BLaER1 treated with 17β-estradiol and CSF1 and Interleukin-3, amounts not matched to agents 10 nM and 100 nM (cell line): Measurements from ENCODE around the gene ACVR1B.

Experiments
- H3K27ac ChIP-seq, 11 experiments: shearing (Covaris generic); formaldehyde crosslinking; 2 replicates each; pipeline ENCODE4 v1.8.1; 2022
- H3K27me3 ChIP-seq, 11 experiments: shearing (Covaris generic); formaldehyde crosslinking; 2 replicates each; pipeline ENCODE4 v1.8.1; 2022
- H3K36me3 ChIP-seq, 11 experiments: shearing (Covaris generic); formaldehyde crosslinking; 2 replicates each; pipeline ENCODE4 v1.8.1; 2022
- H3K4me1 ChIP-seq, 10 experiments: shearing (Covaris generic); formaldehyde crosslinking; 2 replicates each; pipeline ENCODE4 v1.8.1; 2022
- H3K4me2 ChIP-seq, 11 experiments: shearing (Covaris generic); formaldehyde crosslinking; 2 replicates each; pipeline ENCODE4 v1.8.1; 2022
- H3K4me3 ChIP-seq, 10 experiments: shearing (Covaris generic); formaldehyde crosslinking; 2 replicates each; pipeline ENCODE4 v1.8.1; 2022
- H3K9ac ChIP-seq, 11 experiments: shearing (Covaris generic); formaldehyde crosslinking; 2 replicates each; pipeline ENCODE4 v1.8.1; 2022
- H3K9me3 ChIP-seq, 11 experiments: shearing (Covaris generic); formaldehyde crosslinking; replicated peaks in 1 of 11; 2 replicates each; pipeline ENCODE4 v1.8.1; 2022
- H4K20me1 ChIP-seq, 11 experiments: shearing (Covaris generic); formaldehyde crosslinking; 2 replicates each; pipeline ENCODE4 v1.8.1; 2022
- Cebpa-rat ChIP-seq, 11 experiments: shearing (Covaris generic); IDR thresholded peaks; 2 replicates each; pipeline ENCODE4 v1.8.1; 2022

The ACVR1B gene

DNA sequence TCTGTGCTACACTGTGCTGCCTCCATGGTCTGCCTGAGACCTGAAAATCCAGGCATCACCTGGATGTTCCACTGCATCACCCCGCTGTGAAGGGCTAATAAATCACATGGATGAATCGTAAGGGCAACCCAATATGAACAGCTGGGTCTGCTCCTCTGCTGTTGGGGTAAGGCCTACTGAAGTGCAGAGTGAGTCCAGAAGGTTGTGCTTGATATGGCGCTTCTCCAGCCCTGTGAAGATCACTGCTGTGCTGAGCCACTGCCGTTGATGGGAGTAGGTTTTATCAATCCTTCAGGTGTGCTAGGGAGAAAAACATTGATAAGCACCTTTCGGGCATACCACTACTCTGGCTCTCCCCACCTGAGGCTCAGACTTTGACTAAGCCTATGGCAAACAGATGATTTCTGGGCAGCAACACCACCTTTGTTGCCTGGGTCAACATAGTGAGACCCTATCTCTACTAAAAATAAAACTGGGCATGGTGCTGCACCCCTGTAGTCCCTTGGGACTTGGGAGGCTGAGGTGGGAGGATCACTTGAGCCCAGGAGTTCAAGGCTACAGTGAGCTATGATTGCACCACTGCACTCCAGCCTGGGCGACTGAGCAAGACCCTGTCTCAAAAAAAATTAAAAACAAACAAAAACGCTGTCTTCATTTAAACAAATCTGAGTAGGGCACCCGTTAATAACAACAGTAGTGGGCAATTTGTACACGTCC is 42.5 kb upstream of the ACVR1B start:
- Histone ChIP-seq H3K27me3 (peaks cover 13 to 43% (median 31%) of the 10 kb centered on the region in 11 experiments), H3K9ac (no peak overlapping the region), H3K4me1 (peaks cover 31 to 80% (median 57%) of the 10 kb centered on the region in 10 experiments), H3K36me3 (no peaks in the 10 kb centered on the region), H3K4me3 (no peak overlapping the region), H3K27ac (no peak overlapping the region), H4K20me1 (no peaks in the 10 kb centered on the region), H3K9me3 (peaks cover 0 to 4% (median 0%) of the 10 kb centered on the region in 11 experiments; a peak in 2 of 22 replicates), H3K4me2 (no peak overlapping the region)
- TF ChIP-seq Cebpa-rat (IDR thresholded peaks at IDR 0.05), result no peak

GRCh38 chr12:51910168-51910567 is 41.3 kb upstream of the ACVR1B start:
- peaks cover 31 to 82% (median 53%) of the 10 kb centered on the region in 10 experiments for H3K4me1 ChIP-seq
- H3K27ac ChIP-seq, result peak overlapping the region in 9 of 11 experiments; percentile 3 to 75 (median 61); a peak in 12 of 22 replicates
- peaks cover 0 to 4% (median 0%) of the 10 kb centered on the region in 11 experiments; a peak in 2 of 22 replicates for H3K9me3 ChIP-seq
- H3K4me3 ChIP-seq, result 0 out of 20 replicates have a peak overlapping the region, but pooled peaks of 1 of the 10 experiments have one; percentile 6
- H3K4me2 ChIP-seq, result peak overlapping the region; percentile 55 to 97 (median 79)
- peaks cover 0 to 10% (median 0%) of the 10 kb centered on the region in 11 experiments; a peak in 8 of 22 replicates for H3K36me3 ChIP-seq
- no peak for TF ChIP-seq Cebpa-rat (IDR thresholded peaks at IDR 0.05)
- peaks cover 13 to 41% (median 31%) of the 10 kb centered on the region in 11 experiments for H3K27me3 ChIP-seq
- no peaks in the 10 kb centered on the region for H4K20me1 ChIP-seq
- peak overlapping the region in 7 of 11 experiments; percentile 14 to 76 (median 36); a peak in 8 of 22 replicates for H3K9ac ChIP-seq

- peak overlapping the region in 2 of 10 experiments; percentile 6 to 62; a peak in 2 of 20 replicates for H3K4me3 ChIP-seq
- H3K36me3 ChIP-seq, result peaks cover 0 to 15% (median 0%) of the 10 kb centered on the region in 11 experiments; a peak in 8 of 22 replicates
- H3K4me1 ChIP-seq, result peaks cover 31 to 82% (median 49%) of the 10 kb centered on the region in 10 experiments
- peak overlapping the region in 8 of 11 experiments; percentile 14 to 76 (median 38); a peak in 8 of 22 replicates for H3K9ac ChIP-seq
- no peaks in the 10 kb centered on the region for H4K20me1 ChIP-seq
- peak overlapping the region in 10 of 11 experiments; percentile 3 to 75 (median 53); a peak in 14 of 22 replicates for H3K27ac ChIP-seq
- H3K9me3 ChIP-seq, result peaks cover 0 to 4% (median 0%) of the 10 kb centered on the region in 11 experiments; a peak in 2 of 22 replicates
- TF ChIP-seq Cebpa-rat (IDR thresholded peaks at IDR 0.05), result no peak
- H3K4me2 ChIP-seq, result peak overlapping the region; percentile 55 to 97 (median 79)
- peaks cover 13 to 36% (median 28%) of the 10 kb centered on the region in 11 experiments for H3K27me3 ChIP-seq
Measured at GRCh38 chr12:51910691-51911090, 40.8 kb upstream of the ACVR1B start.

- TF ChIP-seq Cebpa-rat (IDR thresholded peaks at IDR 0.05), result no peak
- no peaks in the 10 kb centered on the region for H4K20me1 ChIP-seq
- H3K4me1 ChIP-seq, result peaks cover 31 to 81% (median 46%) of the 10 kb centered on the region in 10 experiments
- H3K4me3 ChIP-seq, result peak overlapping the region in 4 of 10 experiments; percentile 24 to 62 (median 45); a peak in 5 of 20 replicates
- H3K36me3 ChIP-seq, result peaks cover 0 to 21% (median 0%) of the 10 kb centered on the region in 11 experiments; a peak in 8 of 22 replicates
- peak overlapping the region in 9 of 11 experiments; percentile 3 to 75 (median 63); a peak in 12 of 22 replicates for H3K27ac ChIP-seq
- peak overlapping the region in 7 of 11 experiments; percentile 21 to 85 (median 68); a peak in 7 of 22 replicates for H3K9ac ChIP-seq
- H3K27me3 ChIP-seq, result peaks cover 13 to 30% (median 22%) of the 10 kb centered on the region in 11 experiments
- H3K9me3 ChIP-seq, result peaks cover 0 to 4% (median 0%) of the 10 kb centered on the region in 11 experiments; a peak in 2 of 22 replicates
- H3K4me2 ChIP-seq, result peak overlapping the region; percentile 55 to 97 (median 79)
Measured at GRCh38 chr12:51911307-51911706, 40.2 kb upstream of the ACVR1B start.

- Histone ChIP-seq H3K9me3 (peaks cover 0 to 4% (median 0%) of the 10 kb centered on the region in 11 experiments; a peak in 2 of 22 replicates), H3K27ac (peak overlapping the region in 10 of 11 experiments; percentile 18 to 84 (median 66); a peak in 18 of 22 replicates), H4K20me1 (no peaks in the 10 kb centered on the region), H3K27me3 (peaks cover 11 to 22% (median 15%) of the 10 kb centered on the region in 11 experiments), H3K36me3 (peaks cover 0 to 27% (median 0%) of the 10 kb centered on the region in 11 experiments; a peak in 8 of 22 replicates), H3K4me1 (peaks cover 31 to 75% (median 44%) of the 10 kb centered on the region in 10 experiments), H3K4me2 (peak overlapping the region; percentile 55 to 97 (median 79)), H3K9ac (peak overlapping the region in 10 of 11 experiments; percentile 27 to 85 (median 56); a peak in 16 of 22 replicates), H3K4me3 (peak overlapping the region in 6 of 10 experiments; percentile 26 to 65 (median 56); a peak in 11 of 20 replicates)
- no peak for TF ChIP-seq Cebpa-rat (IDR thresholded peaks at IDR 0.05)
Measured at GRCh38 chr12:51911788-51912711, 39.4 kb upstream of the ACVR1B start.

- no peaks in the 10 kb centered on the region for H3K9me3 ChIP-seq
- H3K4me1 ChIP-seq, result peaks cover 31 to 75% (median 42%) of the 10 kb centered on the region in 10 experiments
- H3K4me3 ChIP-seq, result peak overlapping the region in 5 of 10 experiments; percentile 47 to 65 (median 61); a peak in 10 of 20 replicates
- no peak for TF ChIP-seq Cebpa-rat (IDR thresholded peaks at IDR 0.05)
- H3K27ac ChIP-seq, result peak overlapping the region in 8 of 11 experiments; percentile 39 to 84 (median 72); a peak in 16 of 22 replicates
- peak overlapping the region in 5 of 11 experiments; percentile 60 to 85 (median 76); a peak in 8 of 22 replicates for H3K9ac ChIP-seq
- peaks cover 0 to 9% (median 2%) of the 10 kb centered on the region in 11 experiments; a peak in 15 of 22 replicates for H3K27me3 ChIP-seq
- H3K36me3 ChIP-seq, result peaks cover 0 to 40% (median 0%) of the 10 kb centered on the region in 11 experiments; a peak in 8 of 22 replicates
- no peaks in the 10 kb centered on the region for H4K20me1 ChIP-seq
- H3K4me2 ChIP-seq, result peak overlapping the region; percentile 55 to 97 (median 79); a peak in 17 of 22 replicates
Measured at GRCh38 chr12:51913071-51914033, 38.1 kb upstream of the ACVR1B start.
